Peyer's patch (tissue), 4 donors: ENCODE measurements around the gene ATP2A2. TPM values are rescaled to one million over a fixed set of nuclear protein-coding genes. Genes with fewer than 3 reads are reported as not detected.
"Not testable (repeated sequence)": the region's sequence is repeated elsewhere in the genome, so short reads cannot be mapped to it uniquely, and the experiment has no call there.

ENCODE experiments used
- DNase-seq, 3 donors: peaks; one replicate each; pipeline ENCODE4 v3.0.0-alpha.2; 2017 to 2019
- H3K27ac ChIP-seq, 4 donors: fragments of 200-600 bp; sonication (generic); one replicate each; pipeline ENCODE4 v1.5.1; 2016 to 2019
- H3K27me3 ChIP-seq, 2 donors: fragments of 200-600 bp; sonication (generic); one replicate each; pipeline ENCODE4 v1.5.1; 2019
- H3K36me3 ChIP-seq, 3 donors: fragments of 200-600 bp; sonication (generic); one replicate each; pipeline ENCODE4 v1.5.1; 2016 to 2019
- H3K4me1 ChIP-seq, 4 donors: fragments of 200-600 bp; sonication (generic); one replicate each; pipeline ENCODE4 v1.5.1; 2016 to 2019
- H3K4me3 ChIP-seq, 4 donors: fragments of 200-600 bp; sonication (generic); 1 replicate in 3 of 4; 2 replicates in 1 of 4; pipeline ENCODE4 v1.5.1; 2016 to 2019; ENCODE audit warnings: mild to moderate bottlenecking in 1 of 4
- H3K9me3 ChIP-seq, 4 donors: fragments of 200-600 bp; sonication (generic); one replicate each; pipeline ENCODE4 v1.5.1; 2016 to 2019; ENCODE audit warnings: mild to moderate bottlenecking in 1 of 4
- CTCF ChIP-seq, 6 experiments: fragments of 450-650 bp in 4 of 6; fragments of 200-600 bp in 2 of 6; sonication (generic) in 1 of 6; IDR thresholded peaks; one replicate each; pipeline ENCODE4 v1.5.1; 2017 to 2019; ENCODE audit warnings: antibody characterized with exemption in 6 of 6, mild to moderate bottlenecking in 3 of 6, moderate library complexity in 1 of 6
- POLR2A ChIP-seq, 2 donors: fragments of 450-650 bp; IDR thresholded peaks; one replicate each; pipeline ENCODE4 v1.5.1; 2017; ENCODE audit warnings: antibody characterized with exemption in 2 of 2, mild to moderate bottlenecking in 2 of 2, moderate library complexity in 2 of 2
- total RNA-seq, 4 donors: library from RNA; depleted of rRNA; stranded (reverse); fragments of >200 nt; gene quantifications; one replicate each; pipeline ENCODE4 v1.1.0, GENCODE V29; 2016

The ATP2A2 gene
- total RNA-seq, 4 donors from 2014 or later = 102 to 239 (median 208) TPM

- TF ChIP-seq POLR2A (IDR thresholded peaks at IDR 0.05) (no peak), CTCF (IDR thresholded peaks at IDR 0.05) (no peak)
- peak overlapping the region in 3 of 4 donors; percentile 6 to 34 (median 17) for H3K27ac ChIP-seq
Observed at GRCh38 chr12:110253176-110253575, 27.9 kb upstream of the ATP2A2 start.

GRCh38 chr12:110254971-110255540 is 26.0 kb upstream of the ATP2A2 start:
- TF ChIP-seq POLR2A (IDR thresholded peaks at IDR 0.05) = no peak
- TF ChIP-seq CTCF (IDR thresholded peaks at IDR 0.05) = no peak
- H3K4me3 ChIP-seq = no peak overlapping the region
- no peaks in the 10 kb centered on the region for H3K27me3 ChIP-seq
- no peaks in the 10 kb centered on the region for H3K36me3 ChIP-seq
- DNase-seq = peak in 1 of 3 donors; percentile 51
- H3K9me3 ChIP-seq = no peaks in the 10 kb centered on the region
- H3K27ac ChIP-seq = peak overlapping the region in 2 of 4 donors; percentile 16 to 63
- peaks cover 0 to 25% (median 2%) of the 10 kb centered on the region in 4 donors for H3K4me1 ChIP-seq

More at GRCh38 chr12:110253176-110253575, 27.9 kb upstream of the ATP2A2 start:
- H3K4me1 ChIP-seq = peaks cover 0 to 43% (median 5%) of the 10 kb centered on the region in 4 donors
- no peaks in the 10 kb centered on the region for H3K36me3 ChIP-seq
- no peak overlapping the region for H3K4me3 ChIP-seq
- no peaks in the 10 kb centered on the region for H3K27me3 ChIP-seq
- no peaks in the 10 kb centered on the region for H3K9me3 ChIP-seq
- DNase-seq = peak in 1 of 3 donors; percentile 64

- not testable (repeated sequence) for H3K27me3 ChIP-seq, H3K36me3 ChIP-seq, DNase-seq, H3K4me3 ChIP-seq, H3K9me3 ChIP-seq
- H3K27ac ChIP-seq = peak overlapping the region in 2 of 4 donors; percentile 75 to 80
- peaks cover 0 to 18% (median 0%) of the 10 kb centered on the region in 4 donors for H3K4me1 ChIP-seq
Observed at GRCh38 chr12:110255890-110256456, 25.1 kb upstream of the ATP2A2 start.

GRCh38 chr12:110256780-110257431 is 24.1 kb upstream of the ATP2A2 start:
- peak overlapping the region in 3 of 4 donors; percentile 48 to 80 (median 75) for H3K27ac ChIP-seq
- no peaks in the 10 kb centered on the region for H3K9me3 ChIP-seq
- H3K36me3 ChIP-seq = no peaks in the 10 kb centered on the region
- H3K27me3 ChIP-seq = no peaks in the 10 kb centered on the region
- peaks cover 0 to 18% (median 0%) of the 10 kb centered on the region in 4 donors for H3K4me1 ChIP-seq
- TF ChIP-seq POLR2A (IDR thresholded peaks at IDR 0.05) (no peak), CTCF (IDR thresholded peaks at IDR 0.05) (no peak)
- DNase-seq = peak in 2 of 3 donors; percentile 53 to 69
- H3K4me3 ChIP-seq = no peak overlapping the region

- Histone ChIP-seq H3K36me3 (no peaks in the 10 kb centered on the region), H3K27ac (no peak overlapping the region), H3K4me3 (no peak overlapping the region), H3K9me3 (no peaks in the 10 kb centered on the region), H3K27me3 (no peaks in the 10 kb centered on the region), H3K4me1 (peaks cover 0 to 12% (median 0%) of the 10 kb centered on the region in 4 donors)
- no peak for TF ChIP-seq POLR2A (IDR thresholded peaks at IDR 0.05)
- TF ChIP-seq CTCF (IDR thresholded peaks at IDR 0.05) = no peak
- DNase-seq = no peak
Observed at GRCh38 chr12:110258466-110258865, 22.6 kb upstream of the ATP2A2 start.
